HG03135 (cell line): ENCODE data around the gene FOLR2.
"Not testable (repeated sequence)": the region's sequence is repeated elsewhere in the genome, so short reads cannot be mapped to it uniquely, and the experiment has no call there.

Source experiments
- ATAC-seq: cut with Tn5 transposase; IDR thresholded peaks from one replicate; pipeline ENCODE4 v1.9.1; 2021; ENCODE audit warnings: mild to moderate bottlenecking, moderate library complexity; ENCODE audit not compliant: unreplicated experiment

Gene FOLR2

GRCh38 chr11:72216638-72217037 lies at the start of gene FOLR2:
Gene FOLR2 (plus strand): TSS chr11:72216794. CDS start chr11:72218585, 1,791 bp downstream.
- no peak for ATAC-seq

- ATAC-seq, result not testable (repeated sequence)
Measured at GRCh38 chr11:72169046-72169555, 47.5 kb upstream of the FOLR2 start.

GRCh38 chr11:72169754-72170153 lies 46.8 kb upstream of the FOLR2 start:
- not testable (repeated sequence) for ATAC-seq

- not testable (repeated sequence) for ATAC-seq
Measured at GRCh38 chr11:72172043-72172442, 44.6 kb upstream of the FOLR2 start.

GRCh38 chr11:72173291-72173690 lies 43.3 kb upstream of the FOLR2 start:
- ATAC-seq, result no peak

GRCh38 chr11:72174302-72175070 lies 42.1 kb upstream of the FOLR2 start:
- no peak for ATAC-seq

GRCh38 chr11:72177656-72178055 lies 38.9 kb upstream of the FOLR2 start:
- no peak for ATAC-seq

- ATAC-seq, result no peak
Measured at GRCh38 chr11:72179049-72179803, 37.4 kb upstream of the FOLR2 start.

- no peak for ATAC-seq
Measured at GRCh38 chr11:72179804-72180396, 36.7 kb upstream of the FOLR2 start.

- ATAC-seq, result not testable (repeated sequence)
Measured at GRCh38 chr11:72180892-72181552, 35.6 kb upstream of the FOLR2 start.

GRCh38 chr11:72181553-72181958 lies 35.0 kb upstream of the FOLR2 start:
- not testable (repeated sequence) for ATAC-seq

GRCh38 chr11:72188267-72188666 lies 28.3 kb upstream of the FOLR2 start:
- no peak for ATAC-seq

- ATAC-seq, result no peak
Measured at GRCh38 chr11:72189455-72190250, 26.9 kb upstream of the FOLR2 start.

GRCh38 chr11:72190631-72191071 lies 25.9 kb upstream of the FOLR2 start:
- ATAC-seq, result no peak

- ATAC-seq, result no peak
Measured at GRCh38 chr11:72191961-72192381, 24.6 kb upstream of the FOLR2 start, which contains the start of gene FOLR1. Gene FOLR1 (plus strand): TSS chr11:72192140. CDS start chr11:72192174, 34 bp downstream.

GRCh38 chr11:72195518-72196270 lies 20.9 kb upstream of the FOLR2 start:
- ATAC-seq, result no peak

GRCh38 chr11:72201445-72201844 lies 15.1 kb upstream of the FOLR2 start:
- ATAC-seq, result not testable (repeated sequence)

- no peak for ATAC-seq
Measured at GRCh38 chr11:72202571-72202970, 14.0 kb upstream of the FOLR2 start.

- no peak for ATAC-seq
Measured at GRCh38 chr11:72203163-72203562, 13.4 kb upstream of the FOLR2 start.
